GM20431 (cell line): ENCODE measurements around the gene ZCRB1.
"Not testable (repeated sequence)": the region's sequence is repeated elsewhere in the genome, so short reads cannot be mapped to it uniquely, and the experiment has no call there.

Source experiments
- in situ Hi-C: fragments of 300-500 bp; cut with MseI, MboI; formaldehyde crosslinking; loops from one replicate; pipeline ENCODE4 v1.15.0; 2020; ENCODE audit warnings: low sequenced_read_pairs; ENCODE audit not compliant: unreplicated experiment

Gene ZCRB1

GRCh38 chr12:42325653-42326474 is at the start of gene ZCRB1, which contains the start of gene PPHLN1:
Gene ZCRB1, minus strand, starts transcription at chr12:42326094. Its CDS starts 1,992 bp downstream, at chr12:42324102.
Gene PPHLN1, plus strand, starts transcription at chr12:42326167. Its CDS starts 9,736 bp downstream, at chr12:42335903.
- in situ Hi-C loops = no loop called here

- in situ Hi-C loops = no loop called here
Measured at GRCh38 chr12:42373669-42374068, 47.8 kb upstream of the ZCRB1 start.

DNA sequence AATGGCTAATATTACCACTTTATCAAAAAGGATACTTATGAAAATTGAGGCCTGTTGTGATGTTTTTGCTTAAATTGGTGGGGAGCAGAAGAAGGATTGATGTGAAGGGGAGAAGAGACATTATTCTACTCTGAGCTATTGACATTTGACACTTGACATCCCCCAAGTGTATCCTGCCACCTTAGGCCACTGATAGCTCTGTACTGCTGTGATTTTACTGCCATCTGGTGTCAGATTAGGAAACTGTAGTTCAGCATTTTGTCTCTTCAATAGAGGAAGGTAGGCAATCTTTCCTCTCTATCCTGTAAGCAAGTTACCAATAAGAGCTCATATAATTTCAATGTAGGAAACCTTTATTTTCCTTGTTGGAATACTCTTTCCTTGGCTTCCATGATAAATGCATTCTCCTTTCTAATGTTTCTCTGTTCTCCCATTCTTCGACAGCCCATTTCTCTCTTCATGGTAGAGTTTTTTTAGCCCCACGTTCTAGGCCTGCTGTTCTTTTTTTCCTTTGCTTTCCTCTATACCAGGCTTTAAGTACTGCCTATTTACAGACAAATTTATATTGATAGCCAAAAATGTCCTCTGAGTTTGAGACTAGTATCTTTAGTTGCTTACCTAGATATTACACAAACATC is 46.4 kb upstream of the ZCRB1 start:
- in situ Hi-C loops = no loop called here

DNA sequence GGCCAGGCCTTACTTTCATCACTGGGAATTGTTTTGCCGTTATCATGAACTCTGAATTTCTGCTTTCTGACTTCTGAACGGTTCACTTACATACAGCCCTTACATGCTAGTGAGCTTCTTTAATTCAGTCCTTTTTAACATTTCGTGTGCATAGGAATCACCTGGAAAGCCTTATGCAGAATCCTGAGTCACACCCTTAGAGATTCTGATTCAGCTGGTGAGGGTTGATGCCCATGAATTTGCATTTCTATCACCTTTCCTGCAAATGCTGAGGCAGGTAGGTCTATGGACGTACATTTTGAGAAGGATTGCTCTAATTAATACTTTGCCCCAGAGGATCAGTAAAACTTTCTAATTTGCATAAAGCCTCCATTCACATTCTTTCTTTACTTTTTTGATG is 44.1 kb upstream of the ZCRB1 start:
- in situ Hi-C loops = no loop called here

GRCh38 chr12:42365486-42365885 is 39.6 kb upstream of the ZCRB1 start:
- in situ Hi-C loops = no loop called here

GRCh38 chr12:42364692-42365091 is 38.8 kb upstream of the ZCRB1 start:
- in situ Hi-C loops = no loop called here

DNA sequence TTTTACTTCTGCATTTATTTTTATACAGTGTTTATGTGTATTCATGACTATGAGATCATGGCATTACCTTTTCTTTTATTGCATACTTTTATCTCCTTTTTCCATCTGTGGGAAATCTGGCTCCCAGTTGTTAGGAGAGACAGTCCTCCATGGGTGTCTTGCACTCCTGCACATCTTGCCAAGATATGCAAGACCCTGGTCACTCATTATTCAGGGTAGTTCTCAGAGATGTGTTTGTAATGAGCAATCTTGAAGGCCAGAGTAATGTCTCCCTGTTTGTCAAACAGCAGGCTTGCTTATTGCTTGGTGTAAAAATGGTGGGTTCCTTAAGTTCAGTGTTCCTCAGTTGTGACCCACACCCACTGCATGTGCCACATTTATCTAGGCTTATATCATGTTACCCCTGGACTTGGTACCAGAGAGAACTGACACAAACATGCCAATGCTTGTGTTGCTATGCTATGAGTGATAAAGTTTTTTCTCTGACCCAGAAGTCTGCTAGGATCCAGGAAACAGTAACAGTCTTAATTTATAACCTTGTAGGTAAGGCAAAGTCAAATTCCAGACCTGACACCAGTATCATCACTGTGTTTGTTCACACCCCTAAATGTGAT is 36.9 kb upstream of the ZCRB1 start:
- in situ Hi-C loops = no loop called here

DNA sequence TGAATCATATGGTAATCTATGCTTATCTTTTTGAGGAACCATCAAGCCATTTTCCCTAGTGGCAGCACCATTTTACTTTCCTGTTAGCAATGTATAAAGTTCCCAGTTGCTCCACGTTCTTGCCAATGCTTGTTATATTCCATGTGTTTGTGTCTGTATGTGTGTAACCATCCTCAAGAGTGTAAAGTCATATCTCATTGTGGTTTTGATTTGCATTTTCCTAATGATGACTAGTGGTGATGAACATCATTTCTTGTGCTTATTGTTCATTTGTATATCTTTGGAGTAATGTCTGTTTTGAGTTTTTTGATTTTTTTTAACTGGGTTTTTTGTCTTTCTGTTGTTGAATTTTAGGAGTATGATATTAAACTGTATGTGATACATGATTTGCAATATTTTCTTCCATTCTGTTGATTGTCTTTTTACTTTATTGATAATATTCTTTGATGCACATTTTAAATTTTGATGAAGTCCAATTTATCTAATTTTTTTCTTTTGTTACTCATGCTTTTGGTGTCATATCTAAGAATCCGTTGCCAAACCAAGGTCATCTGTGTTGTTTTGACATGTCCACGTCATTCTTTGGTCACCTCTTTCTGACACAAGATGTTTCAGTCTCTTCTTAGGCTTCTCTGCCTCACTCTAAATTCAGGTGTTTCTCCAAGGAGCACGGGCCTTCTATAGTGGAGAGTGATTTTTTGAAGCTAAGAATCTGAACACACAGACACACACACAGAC is 36.2 kb upstream of the ZCRB1 start:
- in situ Hi-C loops = no loop called here

DNA sequence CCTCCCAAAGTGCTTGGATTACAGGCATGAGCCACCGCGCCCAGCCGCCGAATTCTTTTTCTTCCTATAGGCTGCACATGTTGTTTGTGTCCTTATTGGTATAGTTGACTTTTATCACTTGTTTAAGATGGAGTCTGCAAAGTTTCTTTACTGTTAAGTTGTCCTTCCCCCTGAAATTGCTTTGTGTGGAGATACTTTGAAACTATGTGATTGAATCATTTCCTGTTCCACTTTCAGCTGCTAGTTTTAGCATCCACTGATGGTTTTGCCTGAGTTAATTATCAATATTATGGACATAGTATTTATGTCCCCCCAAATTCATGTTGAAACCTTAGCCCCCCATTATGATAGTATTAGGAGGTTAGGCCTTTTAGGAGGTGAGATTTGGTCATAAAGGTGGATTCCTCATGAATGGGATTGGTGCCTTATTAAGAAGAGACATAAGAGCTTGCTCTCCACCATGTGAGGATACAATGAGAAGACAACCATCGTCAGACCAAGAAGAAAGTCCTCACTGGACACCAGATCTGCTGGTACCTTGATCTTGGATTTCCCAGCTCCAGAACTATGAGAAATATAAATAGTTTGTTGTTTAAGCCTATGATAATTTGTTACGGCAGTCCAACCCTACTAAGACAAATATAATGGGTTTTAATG is 35.0 kb upstream of the ZCRB1 start:
- in situ Hi-C loops = no loop called here

DNA sequence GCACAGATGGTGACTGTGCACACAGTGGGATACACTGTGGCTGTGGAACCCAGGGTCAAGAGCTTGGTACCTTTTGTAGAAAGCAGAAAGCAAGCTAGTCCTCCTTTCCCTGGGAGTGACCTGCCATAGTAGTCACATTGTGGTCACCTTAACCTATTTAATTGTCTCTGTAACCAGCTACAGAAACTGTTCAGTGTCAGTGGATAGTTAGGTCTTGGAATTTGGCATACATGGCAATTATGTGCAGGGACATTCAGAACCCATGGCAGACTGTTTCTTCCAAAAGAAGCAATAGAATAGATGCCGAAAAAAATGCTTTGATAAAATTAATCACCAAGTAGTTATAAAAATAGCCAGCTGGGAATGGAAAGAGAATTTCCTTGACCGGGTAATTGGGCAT is 30.4 kb upstream of the ZCRB1 start:
- in situ Hi-C loops = no loop called here

DNA sequence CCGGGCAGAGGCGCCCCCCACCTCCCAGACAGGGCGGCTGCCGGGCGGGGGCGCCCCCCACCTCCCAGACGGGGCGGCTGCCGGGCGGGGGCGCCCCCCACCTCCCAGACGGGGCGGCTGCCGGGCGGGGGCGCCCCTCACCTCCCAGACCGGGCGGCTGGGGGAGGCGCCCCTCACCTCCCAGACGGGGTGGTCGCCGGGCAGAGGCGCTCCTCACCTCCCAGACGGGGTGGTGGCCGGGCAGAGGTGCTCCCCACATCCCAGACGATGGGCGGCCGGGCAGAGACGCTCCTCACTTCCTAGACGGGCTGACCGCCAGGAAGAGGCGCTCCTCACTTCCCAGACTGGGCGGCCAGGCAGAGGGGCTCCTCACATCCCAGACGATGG is 24.1 kb upstream of the ZCRB1 start:
- in situ Hi-C loops = not testable (repeated sequence)

DNA sequence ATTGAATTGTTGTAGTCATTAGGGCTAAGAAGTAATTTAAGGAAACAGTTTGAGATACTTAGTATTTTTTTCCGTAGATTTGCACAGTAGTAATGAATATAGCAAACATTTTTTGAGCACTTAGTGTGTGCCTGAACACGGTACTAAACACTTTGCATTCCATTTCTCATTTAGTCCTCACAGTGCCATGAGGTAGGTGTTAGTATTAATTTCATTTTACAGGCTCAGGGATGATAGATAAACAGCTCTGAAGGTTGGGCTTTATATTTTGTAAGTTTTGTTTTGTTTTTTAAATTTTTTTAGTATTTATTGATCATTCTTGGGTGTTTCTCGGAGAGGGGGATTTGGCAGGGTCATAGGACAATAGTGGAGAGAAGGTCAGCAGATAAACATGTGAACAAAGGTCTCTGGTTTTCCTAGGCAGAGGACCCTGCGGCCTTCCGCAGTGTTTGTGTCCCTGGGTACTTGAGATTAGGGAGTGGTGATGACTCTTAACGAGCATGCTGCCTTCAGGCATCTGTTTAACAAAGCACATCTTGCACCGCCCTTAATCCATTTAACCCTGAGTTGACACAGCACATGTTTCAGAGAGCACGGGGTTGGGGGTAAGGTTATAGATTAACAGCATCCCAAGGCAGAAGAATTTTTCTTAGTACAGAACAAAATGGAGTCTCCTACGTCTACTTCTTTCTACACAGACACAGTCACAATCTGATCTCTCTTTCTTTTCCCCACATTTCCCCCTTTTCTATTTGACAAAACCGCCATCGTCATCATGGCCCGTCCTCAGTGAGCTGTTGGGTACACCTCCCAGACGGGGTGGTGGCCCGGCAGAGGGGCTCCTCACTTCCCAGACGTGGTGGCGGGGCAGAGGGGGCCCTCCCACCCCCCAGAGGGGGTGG is 23.5 kb upstream of the ZCRB1 start:
- in situ Hi-C loops = not testable (repeated sequence)

DNA sequence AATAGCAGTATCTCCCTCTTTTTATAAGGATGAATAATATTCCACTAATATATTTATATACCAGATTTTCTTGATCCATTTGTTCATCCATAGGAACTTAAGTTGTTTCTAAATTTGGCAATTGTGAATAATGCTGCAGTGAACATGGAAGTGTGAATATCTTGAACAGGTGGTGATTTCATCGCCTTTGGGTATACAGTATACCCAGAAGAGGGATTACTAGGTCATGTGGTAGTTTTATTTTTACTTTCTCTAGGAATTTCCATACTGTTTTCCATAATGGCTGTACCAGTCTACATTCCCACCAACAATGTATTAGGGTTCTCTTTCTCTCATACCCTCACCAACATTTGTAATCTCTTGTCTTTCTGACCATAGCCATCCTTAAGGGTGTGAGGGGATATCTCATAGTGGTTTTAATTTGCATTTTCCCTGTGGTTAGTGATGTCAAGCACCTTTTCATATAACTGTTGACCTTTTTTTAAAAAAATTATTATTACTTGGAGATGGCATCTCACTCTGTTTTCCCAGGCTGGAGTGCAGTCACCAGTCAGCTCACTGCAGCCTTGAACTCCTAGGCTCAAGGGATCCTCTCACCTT is 20.6 kb upstream of the ZCRB1 start:
- in situ Hi-C loops = no loop called here

DNA sequence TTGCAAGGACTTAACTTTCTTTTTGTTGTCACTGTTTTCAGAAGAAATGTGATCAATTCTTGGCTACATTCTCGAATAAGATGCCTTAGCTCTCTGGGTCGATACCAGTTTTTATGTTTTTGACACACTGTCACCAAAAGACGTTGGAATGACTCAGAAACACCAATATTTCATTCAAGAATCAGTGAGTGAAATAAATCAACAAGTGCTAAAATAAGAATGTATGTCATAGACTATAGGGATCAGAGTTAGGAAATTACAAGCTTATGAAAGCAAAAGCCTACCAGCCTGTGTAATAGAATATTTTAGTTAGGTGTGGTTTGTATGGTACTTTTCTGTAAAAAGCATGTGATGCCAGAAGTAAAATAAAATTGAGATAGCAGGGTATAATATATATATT is 17.8 kb upstream of the ZCRB1 start:
- in situ Hi-C loops = no loop called here

DNA sequence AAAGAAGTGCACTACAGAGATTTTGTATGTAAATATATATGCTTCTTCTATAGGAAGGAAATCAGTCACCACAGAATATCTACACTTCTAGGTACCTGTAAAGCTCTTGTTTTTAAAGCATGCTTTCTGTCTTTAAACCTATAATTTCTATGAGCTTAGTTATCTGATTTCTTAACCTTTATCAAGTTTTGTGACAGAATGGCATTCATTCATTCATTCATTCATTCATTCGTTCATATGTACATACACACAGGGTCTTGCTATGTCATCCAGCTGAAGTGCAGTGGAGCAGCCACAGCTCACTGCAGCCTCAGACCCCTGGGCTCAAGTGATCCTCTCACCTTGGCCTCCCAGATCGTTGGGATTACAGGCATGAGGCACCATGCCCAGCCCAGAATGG is 16.1 kb upstream of the ZCRB1 start:
- in situ Hi-C loops = no loop called here

- in situ Hi-C loops = no loop called here
Measured at GRCh38 chr12:42338280-42338679, 12.4 kb upstream of the ZCRB1 start.

GRCh38 chr12:42336286-42336685 is 10.4 kb upstream of the ZCRB1 start:
- in situ Hi-C loops = no loop called here
